Right lobe of liver (tissue), 6 donors: ENCODE measurements around the gene SDK1. TPM values are rescaled to one million over a fixed set of nuclear protein-coding genes. Genes with fewer than 3 reads are reported as not detected.
A peak's percentile ranks its signal among the peaks of the same experiment; 100 is the strongest.

Source experiments
- ATAC-seq, 4 donors: fragments of 200-7000 bp; cut with Tn5 transposase; one replicate each; pipeline ENCODE4 v1.9.1; 2020; ENCODE audit warnings: mild to moderate bottlenecking in 4 of 4, moderate library complexity in 4 of 4
- DNase-seq, 3 donors: peaks; one replicate each; pipeline ENCODE4 v3.0.0-alpha.2; 2020
- H3K27ac ChIP-seq, 3 donors: fragments of 200-600 bp; one replicate each; pipeline ENCODE4 v1.8.0; 2022
- H3K27me3 ChIP-seq, 2 donors: fragments of 200-600 bp; one replicate each; pipeline ENCODE4 v1.8.0; 2022
- H3K36me3 ChIP-seq, 4 donors: fragments of 200-600 bp; sonication (generic) in 1 of 4; one replicate each; pipeline versions ENCODE4 v1.5.1 to v1.8.0; 2017 to 2022; ENCODE audit warnings: control low read depth in 1 of 4
- H3K4me1 ChIP-seq, 4 donors: fragments of 200-600 bp; sonication (generic) in 1 of 4; one replicate each; pipeline versions ENCODE4 v1.5.1 to v1.8.0; 2017 to 2022; ENCODE audit warnings: control low read depth in 1 of 4
- H3K4me3 ChIP-seq, 3 donors: fragments of 200-600 bp; one replicate each; pipeline ENCODE4 v1.8.0; 2022
- H3K9me3 ChIP-seq, 4 donors: fragments of 200-600 bp; sonication (generic) in 1 of 4; one replicate each; pipeline versions ENCODE4 v1.5.1 to v1.8.0; 2017 to 2022; ENCODE audit warnings: control low read depth in 1 of 4
- CTCF ChIP-seq, 4 donors: fragments of 200-600 bp in 3 of 4; fragments of 450-650 bp in 1 of 4; IDR thresholded peaks; one replicate each; pipeline versions ENCODE4 v1.5.1 to v1.8.0; 2016 to 2022; ENCODE audit warnings: antibody characterized with exemption in 4 of 4, mild to moderate bottlenecking in 2 of 4
- POLR2A ChIP-seq: fragments of 450-650 bp; IDR thresholded peaks from one replicate; pipeline ENCODE4 v1.6.1; 2017; ENCODE audit warnings: antibody characterized with exemption, mild to moderate bottlenecking
- WGBS: methylation state at CpG from one replicate; pipeline ENCODE4 v1.1.6; 2018; ENCODE audit warnings: low coverage, low lambda C conversion rate; ENCODE audit not compliant: insufficient coverage; ENCODE audit errors: missing lambda C conversion rate; 5-methylcytosine and 5-hydroxymethylcytosine counted together
- intact Hi-C, 2 donors: fragments of 100-400 bp; cut with DNase I; formaldehyde crosslinking; loops; one replicate each; pipeline versions ENCODE4 v1.11.2 to v1.14.1; 2022
- total RNA-seq, 6 experiments: library from RNA; depleted of rRNA in 2 of 6; stranded (reverse); fragments of >200 nt in 2 of 6; fragmentation: NEBNext Ultra II Directional in 3 of 6; extraction: Animal tissue kit (Norgen Biotek cat#: 25700) in 3 of 6; gene quantifications; one replicate each; pipeline versions ENCODE4 v1.1.0 to v1.2.4, GENCODE V29; 2016 to 2023
- donor health status: DM: no; HTN: yes; CAD: no.
- donor health status: DM: no; HTN: no; CAD: no.
- donor health status: DM: no; HTN: no; CAD: no.
- donor health status: DM: no; HTN: yes; CAD: no.
- donor health status: DM: no; HTN: yes; CAD: no.

Gene SDK1
- total RNA-seq, 6 experiments from 2014 or later, result 0.07 to 1.4 (median 0.65) TPM

GRCh38 chr7:3616306-3616705, 315.3 kb downstream of the SDK1 start:
- Histone ChIP-seq H3K27ac (no peak overlapping the region), H3K9me3 (no peaks in the 10 kb centered on the region), H3K27me3 (no peaks in the 10 kb centered on the region), H3K4me3 (no peak overlapping the region), H3K36me3 (no peaks in the 10 kb centered on the region), H3K4me1 (no peaks in the 10 kb centered on the region)
- WGBS, result 57% methylated on average over 8 of the region's 8 CpGs
- intact Hi-C loops, result no loop called here
- ATAC-seq (no peak), DNase-seq (no peak)
- TF ChIP-seq CTCF (IDR thresholded peaks at IDR 0.05), result no peak
- no peak for TF ChIP-seq POLR2A

- TF ChIP-seq CTCF (IDR thresholded peaks at IDR 0.05), result no peak
- no peak for TF ChIP-seq POLR2A
- no peak for ATAC-seq
- no peaks in the 10 kb centered on the region for H3K36me3 ChIP-seq
- no peak overlapping the region for H3K27ac ChIP-seq
- no peaks in the 10 kb centered on the region for H3K4me1 ChIP-seq
- intact Hi-C loops, result no loop called here
- DNase-seq, result no peak
- no peaks in the 10 kb centered on the region for H3K27me3 ChIP-seq
- H3K4me3 ChIP-seq, result no peak overlapping the region
- H3K9me3 ChIP-seq, result peaks cover 0 to 15% (median 0%) of the 10 kb centered on the region in 4 donors
Observed at GRCh38 chr7:3630081-3630480, 329.0 kb downstream of the SDK1 start.

GRCh38 chr7:3634396-3634795, 333.3 kb downstream of the SDK1 start:
- ATAC-seq (no peak), DNase-seq (no peak)
- TF ChIP-seq CTCF (IDR thresholded peaks at IDR 0.05) (no peak), POLR2A (no peak)
- H3K27ac ChIP-seq, result no peak overlapping the region
- H3K27me3 ChIP-seq, result no peaks in the 10 kb centered on the region
- H3K36me3 ChIP-seq, result no peaks in the 10 kb centered on the region
- H3K4me1 ChIP-seq, result no peaks in the 10 kb centered on the region
- H3K4me3 ChIP-seq, result no peak overlapping the region
- intact Hi-C loops, result no loop called here
- peaks cover 0 to 15% (median 0%) of the 10 kb centered on the region in 4 donors for H3K9me3 ChIP-seq

- Histone ChIP-seq H3K4me3 (no peak overlapping the region), H3K27ac (no peak overlapping the region), H3K4me1 (no peaks in the 10 kb centered on the region), H3K36me3 (no peaks in the 10 kb centered on the region), H3K27me3 (no peaks in the 10 kb centered on the region), H3K9me3 (no peaks in the 10 kb centered on the region)
- TF ChIP-seq CTCF (IDR thresholded peaks at IDR 0.05), result no peak
- no peak for TF ChIP-seq POLR2A
- no peak for ATAC-seq
- DNase-seq, result no peak
- 63% methylated on average over 6 of the region's 6 CpGs for WGBS
- intact Hi-C loops, result no loop called here
Observed at GRCh38 chr7:3636131-3636860, 335.2 kb downstream of the SDK1 start.

- no peaks in the 10 kb centered on the region for H3K27me3 ChIP-seq
- intact Hi-C loops, result no loop called here
- H3K4me3 ChIP-seq, result no peak overlapping the region
- TF ChIP-seq CTCF (IDR thresholded peaks at IDR 0.05), result no peak
- no peak for TF ChIP-seq POLR2A
- H3K36me3 ChIP-seq, result no peaks in the 10 kb centered on the region
- no peaks in the 10 kb centered on the region for H3K9me3 ChIP-seq
- no peaks in the 10 kb centered on the region for H3K4me1 ChIP-seq
- ATAC-seq (peak in 3 of 4 donors; percentile 53 to 75 (median 56)), DNase-seq (no peak)
- 28% methylated on average over 7 of the region's 7 CpGs for WGBS
- peak overlapping the region in 2 of 3 donors; percentile 44 to 53 for H3K27ac ChIP-seq
Observed at GRCh38 chr7:3639253-3639652, 338.2 kb downstream of the SDK1 start.
